GM20000 (cell line): ENCODE results near the gene LRRC8E.

Experiments
- DNase-seq: peaks from one replicate; pipeline ENCODE4 v3.0.0; 2012; ENCODE audit warnings: low spot score
- CTCF ChIP-seq: IDR thresholded peaks from 2 replicates; pipeline ENCODE4 v1.5.1; 2012; ENCODE audit warnings: mild to moderate bottlenecking, control low read depth; ENCODE audit errors: extremely low read depth, missing control alignments

The LRRC8E gene

GRCh38 chr19:7877249-7877836, 11.0 kb upstream of the LRRC8E start:
- no peak for TF ChIP-seq CTCF
- DNase-seq, result no peak

- no peak for DNase-seq
- TF ChIP-seq CTCF, result no peak
These were observed 9.1 kb upstream of the LRRC8E start for GRCh38 chr19:7879111-7879807.

GRCh38 chr19:7879836-7880235, 8.5 kb upstream of the LRRC8E start:
- no peak for TF ChIP-seq CTCF
- DNase-seq, result no peak

- no peak for TF ChIP-seq CTCF
These were observed 6.4 kb upstream of the LRRC8E start for GRCh38 chr19:7881910-7882309.

GRCh38 chr19:7883105-7883504, 5.2 kb upstream of the LRRC8E start:
- DNase-seq, result no peak
- TF ChIP-seq CTCF, result no peak

More at GRCh38 chr19:7881910-7882309, 6.4 kb upstream of the LRRC8E start:
- no peak for DNase-seq

- DNase-seq, result no peak
- TF ChIP-seq CTCF, result no peak
These were observed 4.3 kb upstream of the LRRC8E start for GRCh38 chr19:7883796-7884570.

GRCh38 chr19:7885818-7886217, 2.5 kb upstream of the LRRC8E start:
- TF ChIP-seq CTCF, result no peak
- no peak for DNase-seq
